ENCODE data around the gene GP1BB.

GRCh38 chr22:19716041-19716828, 7.1 kb upstream of the GP1BB start:
- TF ChIP-seq CTCF (IDR thresholded peaks at IDR 0.05) (no peak), POLR2A (IDR thresholded peaks at IDR 0.05) (no peak)
